HepG2 (cell line): ENCODE results near the gene RABGAP1.

Source experiments
- AGO2 ChIP-seq: fragments of 200-400 bp; formaldehyde crosslinking; optimal IDR thresholded peaks from 2 replicates; pipeline ENCODE3; 2017; ENCODE audit warnings: mild to moderate bottlenecking, low read depth, low read length, moderate library complexity
- ARNTL ChIP-seq: sonication (generic); formaldehyde crosslinking; IDR thresholded peaks from 2 replicates; pipeline ENCODE4 v1.4.0; 2020; ENCODE audit warnings: mild to moderate bottlenecking, missing genetic modification reagents
- CTCF ChIP-seq: sonication (generic); formaldehyde crosslinking; IDR thresholded peaks from 2 replicates; pipeline ENCODE4 v1.5.0; 2020; ENCODE audit warnings: mild to moderate bottlenecking, missing genetic modification reagents, moderate library complexity
- EP300 ChIP-seq, 3 experiments: sonication (generic) in 1 of 3; formaldehyde crosslinking in 1 of 3; IDR thresholded peaks; 2 replicates each; pipeline versions ENCODE4 v1.5.1 to v1.6.1; 2011 to 2020; ENCODE audit warnings: low read depth in 2 of 3, low read length in 2 of 3, borderline replicate concordance in 1 of 3, improper control_type of control experiment in 1 of 3, mild to moderate bottlenecking in 1 of 3, missing genetic modification reagents in 1 of 3, moderate library complexity in 1 of 3
- GZF1 ChIP-seq: sonication (generic); formaldehyde crosslinking; IDR thresholded peaks from 2 replicates; pipeline ENCODE4 v1.5.1; 2020; ENCODE audit warnings: mild to moderate bottlenecking, missing genetic modification reagents
- KLF16 ChIP-seq, 2 experiments: sonication (generic) in 1 of 2; formaldehyde crosslinking in 1 of 2; IDR thresholded peaks; 2 replicates each; pipeline versions ENCODE4 v1.6.1 to v1.8.0; 2016 to 2023; ENCODE audit warnings: missing genetic modification reagents in 2 of 2, missing compliant biosample characterization in 1 of 2
- NFIC ChIP-seq: IDR thresholded peaks from 2 replicates; pipeline ENCODE4 v1.6.1; 2012; ENCODE audit warnings: mild to moderate bottlenecking, low read length, inconsistent platforms
- POLR2G ChIP-seq: fragments of 200-400 bp; formaldehyde crosslinking; IDR thresholded peaks from 2 replicates; pipeline ENCODE4 v1.6.1; 2018; ENCODE audit warnings: mild to moderate bottlenecking, low read depth, low read length, moderate library complexity
- RNF2 ChIP-seq: fragments of 450-650 bp; conservative IDR thresholded peaks from 2 replicates; pipeline ENCODE4 v1.6.1; 2016; ENCODE audit warnings: low read depth
- TAF1 ChIP-seq: sonication (generic); formaldehyde crosslinking; IDR thresholded peaks from 2 replicates; pipeline ENCODE4 v1.4.0; 2020; ENCODE audit warnings: missing genetic modification reagents
- TFDP2 ChIP-seq: sonication (generic); formaldehyde crosslinking; IDR thresholded peaks from 2 replicates; pipeline ENCODE4 v1.4.0; 2020; ENCODE audit warnings: missing genetic modification reagents
- ZBTB8A ChIP-seq: sonication (generic); formaldehyde crosslinking; IDR thresholded peaks from 2 replicates; pipeline ENCODE4 v1.4.0; 2020; ENCODE audit warnings: mild to moderate bottlenecking, low read depth, missing genetic modification reagents, borderline replicate concordance
- ZNF747 ChIP-seq: sonication (generic); formaldehyde crosslinking; IDR thresholded peaks from 2 replicates; pipeline ENCODE4 v1.8.1; 2023; ENCODE audit warnings: missing genetic modification reagents, mild to moderate bottlenecking, borderline replicate concordance

GRCh38 chr9:122936883-122937282 lies 3.9 kb upstream of the RABGAP1 start:
- no peak for TF ChIP-seq TFDP2 (CRISPR knock-in tag)
- TF ChIP-seq RNF2 = no peak
- no peak for TF ChIP-seq AGO2
- no peak for TF ChIP-seq KLF16 (CRISPR knock-in tag; IDR thresholded peaks at IDR 0.05)
- no peak for TF ChIP-seq ZBTB8A (CRISPR knock-in tag)
- TF ChIP-seq CTCF (CRISPR knock-in tag) = no peak
- TF ChIP-seq TAF1 = no peak
- no peak for TF ChIP-seq ZNF747 (CRISPR knock-in tag)
- TF ChIP-seq ARNTL = no peak
- TF ChIP-seq EP300 (IDR thresholded peaks at IDR 0.05; ENCODE audit: low read depth in 2 of 2, low read length in 2 of 2) = no peak
- no peak for TF ChIP-seq EP300 (CRISPR knock-in tag; IDR thresholded peaks at IDR 0.05; ENCODE audit: borderline replicate concordance)
- no peak for TF ChIP-seq POLR2G
- TF ChIP-seq GZF1 (CRISPR knock-in tag) = no peak
- no peak for TF ChIP-seq NFIC
